Left hindlimb (tissue), 1 donor: ENCODE measurements around the gene PDE11A.

ENCODE experiments used
- DNase-seq: peaks from one replicate; pipeline ENCODE4 v3.0.0-alpha.2; 2018

Gene PDE11A

GRCh38 chr2:177592397-177592796 lies 480.2 kb downstream of the PDE11A start:
- DNase-seq: no peak

GRCh38 chr2:177589186-177589585 lies 483.4 kb downstream of the PDE11A start:
- no peak for DNase-seq

- DNase-seq: no peak
These were observed 483.9 kb downstream of the PDE11A start for GRCh38 chr2:177588671-177589070.

GRCh38 chr2:177587371-177587770 lies 485.2 kb downstream of the PDE11A start:
- no peak for DNase-seq

GRCh38 chr2:177586154-177586553 lies 486.4 kb downstream of the PDE11A start:
- no peak for DNase-seq

GRCh38 chr2:177585234-177585863 lies 487.2 kb downstream of the PDE11A start:
- peak; percentile 58 for DNase-seq

- no peak for DNase-seq
These were observed 488.4 kb downstream of the PDE11A start for GRCh38 chr2:177584030-177584692.

GRCh38 chr2:177582000-177582399 lies 490.6 kb downstream of the PDE11A start:
- DNase-seq: no peak

- no peak for DNase-seq
These were observed 493.0 kb downstream of the PDE11A start for GRCh38 chr2:177579486-177580036.

- no peak for DNase-seq
These were observed 494.1 kb downstream of the PDE11A start for GRCh38 chr2:177578454-177578853.

GRCh38 chr2:177577075-177577474 lies 495.5 kb downstream of the PDE11A start:
- DNase-seq: no peak

- DNase-seq: no peak
These were observed 497.2 kb downstream of the PDE11A start for GRCh38 chr2:177575358-177575757.

GRCh38 chr2:177574356-177574755 lies 498.2 kb downstream of the PDE11A start:
- no peak for DNase-seq
